OCI-LY7 (cell line): ENCODE results near the gene COPRS.

Experiments used
- CTCF ChIP-seq: fragments of 200-600 bp; sonication (generic); conservative IDR thresholded peaks from 2 replicates; pipeline ENCODE4 v1.5.1; 2014; ENCODE audit warnings: mild to moderate bottlenecking, antibody characterized with exemption, low read length, moderate library complexity, mixed read lengths
- EZH2phosphoT487 ChIP-seq: fragments of 200-600 bp; sonication (generic); IDR thresholded peaks from 2 replicates; pipeline ENCODE4 v1.6.1; 2018; ENCODE audit warnings: low read depth, borderline replicate concordance, mild to moderate bottlenecking, mixed run types, antibody characterized with exemption, low read length, moderate library complexity, mixed read lengths

DNA sequence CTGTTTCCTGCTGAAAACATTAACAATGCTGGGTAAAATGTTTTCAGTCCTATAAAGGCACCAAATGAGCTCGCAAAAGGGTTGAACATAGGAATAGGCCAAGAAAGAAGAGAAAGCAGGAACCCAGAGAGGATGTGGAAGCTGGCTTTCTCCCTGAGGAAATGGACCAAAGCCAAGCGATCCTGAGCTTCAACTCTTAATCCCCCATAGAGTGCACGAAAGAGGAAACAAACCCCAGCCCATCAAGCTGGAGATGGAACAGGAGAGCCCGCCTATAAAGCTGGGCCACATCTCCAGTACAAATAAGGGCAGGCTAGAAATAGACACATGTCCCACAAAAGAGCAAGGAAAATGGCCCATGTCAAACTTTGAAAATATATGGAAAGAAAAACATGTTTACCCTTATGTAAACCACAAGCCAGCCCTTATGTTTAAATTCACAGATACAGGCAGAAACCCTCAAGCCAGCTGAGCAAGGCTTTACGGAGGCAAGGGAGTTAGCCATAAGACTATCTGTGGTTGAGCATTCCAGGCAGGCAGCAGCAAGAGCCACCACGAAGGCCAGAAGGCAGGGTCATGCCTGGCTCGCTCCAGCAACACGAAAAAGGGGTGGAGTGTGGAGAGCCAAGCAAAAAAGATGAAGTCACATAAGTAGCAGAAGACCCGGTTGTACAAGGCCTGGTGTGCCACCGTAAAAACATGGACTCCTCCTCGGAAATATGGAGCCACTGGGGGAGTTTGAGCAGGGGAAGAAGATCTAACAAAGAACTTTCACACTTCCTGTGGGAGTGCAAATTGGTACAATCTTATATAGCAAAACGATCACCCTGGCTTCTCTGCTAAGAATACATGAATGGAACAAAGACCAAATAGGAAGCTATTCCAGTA lies 27.8 kb downstream of the COPRS start:
- TF ChIP-seq CTCF (no peak), EZH2phosphoT487 (no peak)
